ENCODE measurements around the gene GSTK1. TPM values are rescaled to one million over a fixed set of nuclear protein-coding genes. Genes with fewer than 3 reads are reported as not detected.

The GSTK1 gene
- total RNA-seq, 1 experiment from 2014 or later: 79.9 TPM

DNA sequence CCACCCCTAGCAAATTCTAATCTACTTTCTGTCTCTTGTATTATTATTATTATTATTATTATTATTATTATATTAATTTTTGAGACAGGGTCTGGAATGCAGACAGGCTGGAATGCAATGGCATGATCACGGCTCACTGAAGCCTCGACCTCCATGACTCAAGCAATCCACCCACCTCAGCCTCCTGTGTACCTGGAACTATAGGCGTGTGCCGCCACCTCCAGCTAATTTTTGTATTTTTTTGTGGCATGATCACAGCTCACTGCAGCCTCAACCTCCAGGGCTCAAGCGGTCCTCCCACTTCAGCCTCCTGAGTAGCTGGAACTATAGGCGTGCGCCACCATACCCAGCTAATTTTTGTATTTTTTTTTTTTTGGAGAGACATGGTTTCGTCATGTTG, 18.9 kb downstream of the GSTK1 start:
- Mint-ChIP-seq H3K4me1 (ENCODE audit: insufficient read depth, unreplicated experiment) (peaks cover 23% of the 10 kb centered on the region), H3K27ac (ENCODE audit: low read depth, unreplicated experiment) (no peak overlapping the region), H3K4me3 (ENCODE audit: unreplicated experiment) (no peak overlapping the region), H3K27me3 (ENCODE audit: insufficient read depth, unreplicated experiment) (no peaks in the 10 kb centered on the region), H3K9me3 (ENCODE audit: unreplicated experiment) (no peaks in the 10 kb centered on the region), H3K36me3 (ENCODE audit: insufficient read depth, unreplicated experiment) (no peaks in the 10 kb centered on the region)
- ChIA-PET CTCF (interaction anchor here (1.8 kb wide), 1 partner anchor 17 kb away, joined by 9 read pairs; no protein-coding TSS in a partner anchor), POLR2A (interaction anchor here (1.2 kb wide), 1 partner anchor 15 kb away, joined by 3 read pairs; no protein-coding TSS in a partner anchor)
- intact Hi-C loops (cut with micrococcal nuclease): no loop called here
- no peak for DNase-seq (ENCODE audit: unreplicated experiment)
- BruUV-seq (replicated peaks): no TSS peak
- TF ChIP-seq, protein P1, sequence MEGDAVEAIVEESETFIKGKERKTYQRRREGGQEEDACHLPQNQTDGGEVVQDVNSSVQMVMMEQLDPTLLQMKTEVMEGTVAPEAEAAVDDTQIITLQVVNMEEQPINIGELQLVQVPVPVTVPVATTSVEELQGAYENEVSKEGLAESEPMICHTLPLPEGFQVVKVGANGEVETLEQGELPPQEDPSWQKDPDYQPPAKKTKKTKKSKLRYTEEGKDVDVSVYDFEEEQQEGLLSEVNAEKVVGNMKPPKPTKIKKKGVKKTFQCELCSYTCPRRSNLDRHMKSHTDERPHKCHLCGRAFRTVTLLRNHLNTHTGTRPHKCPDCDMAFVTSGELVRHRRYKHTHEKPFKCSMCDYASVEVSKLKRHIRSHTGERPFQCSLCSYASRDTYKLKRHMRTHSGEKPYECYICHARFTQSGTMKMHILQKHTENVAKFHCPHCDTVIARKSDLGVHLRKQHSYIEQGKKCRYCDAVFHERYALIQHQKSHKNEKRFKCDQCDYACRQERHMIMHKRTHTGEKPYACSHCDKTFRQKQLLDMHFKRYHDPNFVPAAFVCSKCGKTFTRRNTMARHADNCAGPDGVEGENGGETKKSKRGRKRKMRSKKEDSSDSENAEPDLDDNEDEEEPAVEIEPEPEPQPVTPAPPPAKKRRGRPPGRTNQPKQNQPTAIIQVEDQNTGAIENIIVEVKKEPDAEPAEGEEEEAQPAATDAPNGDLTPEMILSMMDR (IDR thresholded peaks at IDR 0.05; ENCODE audit: unreplicated experiment): no peak

- Mint-ChIP-seq H3K27me3 (ENCODE audit: insufficient read depth, unreplicated experiment) (no peaks in the 10 kb centered on the region), H3K36me3 (ENCODE audit: insufficient read depth, unreplicated experiment) (no peaks in the 10 kb centered on the region), H3K9me3 (ENCODE audit: unreplicated experiment) (no peaks in the 10 kb centered on the region), H3K4me1 (ENCODE audit: insufficient read depth, unreplicated experiment) (peaks cover 28% of the 10 kb centered on the region), H3K27ac (ENCODE audit: low read depth, unreplicated experiment) (no peak overlapping the region), H3K4me3 (ENCODE audit: unreplicated experiment) (no peak overlapping the region)
- no peak for DNase-seq (ENCODE audit: unreplicated experiment)
- TF ChIP-seq, protein P1 (IDR thresholded peaks at IDR 0.05; ENCODE audit: unreplicated experiment): no peak
- intact Hi-C loops (cut with micrococcal nuclease): no loop called here
- ChIA-PET CTCF (interaction anchor here (0.7 to 1.8 kb wide), 4 partner anchors 16 to 43 kb away, joined by 3 to 9 read pairs (median 4); no protein-coding TSS in a partner anchor), POLR2A (interaction anchor here (0.7 to 1.0 kb wide), 4 partner anchors 19 to 236 kb away, joined by 3 to 4 read pairs (median 4); partner anchors contain the start of gene GSTK1)
- no TSS peak for BruUV-seq (replicated peaks)
These were observed 20.1 kb downstream of the GSTK1 start for GRCh38 chr7:143283381-143283780.

DNA sequence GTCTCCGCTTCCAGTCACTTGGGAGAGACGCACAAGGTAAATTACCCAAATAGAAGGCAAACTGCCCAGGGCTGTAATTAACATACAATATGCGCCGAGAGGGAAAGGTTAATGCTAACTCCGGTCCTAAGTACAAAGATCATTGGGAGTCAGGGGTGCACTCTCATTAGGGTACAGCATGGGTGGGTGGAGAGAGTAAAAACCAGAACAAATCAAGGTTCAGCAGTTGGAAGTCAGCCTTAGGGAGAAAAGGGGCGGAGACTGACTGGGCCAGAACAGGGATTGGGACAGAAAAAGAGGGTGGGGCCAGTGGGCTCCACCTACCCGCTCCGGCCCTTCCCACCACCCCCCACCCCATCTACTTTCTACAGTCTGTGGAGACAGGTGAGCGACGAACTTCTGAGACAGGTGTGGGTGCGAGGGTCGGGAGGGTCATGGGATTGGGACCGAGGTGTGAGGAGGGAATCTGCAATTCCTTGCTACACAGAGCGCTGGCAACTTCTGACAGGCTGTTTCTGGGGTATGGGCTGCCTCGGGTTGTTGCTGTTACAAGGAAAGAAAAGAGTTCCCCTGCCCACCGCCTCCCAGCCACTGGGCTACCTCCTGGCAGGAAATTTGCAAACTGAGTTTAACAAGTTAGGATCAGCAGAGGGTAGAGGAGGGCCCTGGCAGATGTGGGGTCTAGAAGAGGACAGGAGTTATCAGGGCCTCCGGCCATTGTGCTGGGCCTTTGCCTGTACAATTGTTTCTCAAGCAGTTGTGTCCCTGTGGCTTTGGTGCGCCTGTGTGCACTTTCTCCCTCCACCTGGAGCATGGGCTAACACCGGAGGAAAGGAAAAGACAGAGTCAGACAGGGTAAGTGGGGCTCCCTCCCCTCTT, 21.6 kb downstream of the GSTK1 start, which contains the start of gene TMEM139:
Gene TMEM139 (plus strand): TSS at position 368 of the 879 bp plus-strand sequence. CDS start 1,000 bp downstream, outside the sequence.
- Mint-ChIP-seq H3K36me3 (ENCODE audit: insufficient read depth, unreplicated experiment) (no peaks in the 10 kb centered on the region), H3K4me3 (ENCODE audit: unreplicated experiment) (peak within 1 kb of the TSS; percentile 74), H3K9me3 (ENCODE audit: unreplicated experiment) (no peaks in the 10 kb centered on the region), H3K4me1 (ENCODE audit: insufficient read depth, unreplicated experiment) (peaks cover 33% of the 10 kb centered on the region), H3K27me3 (ENCODE audit: insufficient read depth, unreplicated experiment) (no peaks in the 10 kb centered on the region), H3K27ac (ENCODE audit: low read depth, unreplicated experiment) (peak within 1 kb of the TSS; percentile 61)
- CTCF ChIA-PET: interaction anchor here (0.7 to 1.0 kb wide), 2 partner anchors 16 to 44 kb away, joined by 3 to 4 read pairs; no protein-coding TSS in a partner anchor
- TF ChIP-seq, protein P1 (IDR thresholded peaks at IDR 0.05; ENCODE audit: unreplicated experiment): no peak
- peak; percentile 60 for DNase-seq (ENCODE audit: unreplicated experiment)
- intact Hi-C loops (cut with micrococcal nuclease): no loop called here
- no TSS peak for BruUV-seq (replicated peaks)
- POLR2A ChIA-PET: interaction anchor here (0.6 to 3.7 kb wide), 3 partner anchors 9 to 36 kb away, joined by 3 to 32 read pairs (median 3); partner anchors contain the start of gene GSTK1

DNA sequence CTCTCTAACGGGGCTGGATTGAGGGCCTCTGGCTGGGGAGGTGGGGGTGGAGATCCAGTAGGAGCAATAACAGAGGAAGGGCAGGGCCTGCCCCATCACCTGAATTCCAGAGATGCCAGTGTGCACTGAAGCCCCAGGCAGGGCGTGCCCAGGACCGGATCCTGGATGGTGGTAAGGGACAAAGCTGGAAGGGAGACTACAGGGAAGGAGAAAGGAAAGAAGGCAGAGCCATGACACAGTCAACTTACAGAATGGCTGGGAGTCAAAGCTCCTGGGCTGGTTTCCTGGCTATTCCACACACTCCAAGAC, 22.2 kb downstream of the GSTK1 start:
- POLR2A ChIA-PET: interaction anchor here (0.6 to 3.7 kb wide), 3 partner anchors 9 to 35 kb away, joined by 3 to 32 read pairs (median 3); partner anchors contain the start of gene GSTK1
- TF ChIP-seq, protein P1 (IDR thresholded peaks at IDR 0.05; ENCODE audit: unreplicated experiment): no peak
- Mint-ChIP-seq H3K9me3 (ENCODE audit: unreplicated experiment) (no peaks in the 10 kb centered on the region), H3K27me3 (ENCODE audit: insufficient read depth, unreplicated experiment) (no peaks in the 10 kb centered on the region), H3K27ac (ENCODE audit: low read depth, unreplicated experiment) (peak overlapping the region; percentile 61), H3K4me1 (ENCODE audit: insufficient read depth, unreplicated experiment) (peaks cover 32% of the 10 kb centered on the region), H3K4me3 (ENCODE audit: unreplicated experiment) (peak overlapping the region; percentile 74), H3K36me3 (ENCODE audit: insufficient read depth, unreplicated experiment) (no peaks in the 10 kb centered on the region)
- no TSS peak for BruUV-seq (replicated peaks)
- CTCF ChIA-PET: interaction anchor here (0.7 to 1.7 kb wide), 3 partner anchors 16 to 45 kb away, joined by 3 to 5 read pairs (median 3); partner anchors contain the start of gene GSTK1
- intact Hi-C loops (cut with micrococcal nuclease): no loop called here
- peak; percentile 42 for DNase-seq (ENCODE audit: unreplicated experiment)

Measured in MCF 10A (cell line).